ENCODE results near the gene DSG2.

DNA sequence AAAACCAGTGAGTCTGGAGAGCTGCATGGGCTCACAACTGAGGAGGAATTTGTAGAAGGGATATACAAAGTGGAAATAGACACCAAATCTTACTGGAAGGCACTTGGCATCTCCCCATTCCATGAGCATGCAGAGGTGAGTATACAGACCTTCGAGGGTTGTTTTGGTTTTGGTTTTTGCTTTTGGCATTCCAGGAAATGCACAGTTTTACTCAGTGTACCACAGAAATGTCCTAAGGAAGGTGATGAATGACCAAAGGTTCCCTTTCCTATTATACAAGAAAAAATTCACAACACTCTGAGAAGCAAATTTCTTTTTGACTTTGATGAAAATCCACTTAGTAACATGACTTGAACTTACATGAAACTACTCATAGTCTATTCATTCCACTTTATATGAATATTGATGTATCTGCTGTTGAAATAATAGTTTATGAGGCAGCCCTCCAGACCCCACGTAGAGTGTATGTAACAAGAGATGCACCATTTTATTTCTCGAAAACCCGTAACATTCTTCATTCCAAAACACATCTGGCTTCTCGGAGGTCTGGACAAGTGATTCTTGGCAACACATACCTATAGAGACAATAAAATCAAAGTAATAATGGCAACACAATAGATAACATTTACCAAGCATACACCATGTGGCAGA, 97.3 kb downstream of the DSG2 start:
- no peak for TF ChIP-seq GATA2 (IDR thresholded peaks at IDR 0.05; ENCODE audit: low read depth, low read length)
- no peak for TF ChIP-seq GATA3 (IDR thresholded peaks at IDR 0.05; ENCODE audit: low read depth, low read length)
